Activated effector memory CD4-positive, alpha-beta T cell treated with anti-CD3 and anti-CD28 coated beads, Interleukin-2, amount 50 U/mL, for 16 hours (primary cell): ENCODE data around the gene CYP27A1.
"Not testable (repeated sequence)": the region's sequence is repeated elsewhere in the genome, so short reads cannot be mapped to it uniquely, and the experiment has no call there.

Source experiments
- DNase-seq: peaks from one replicate; pipeline ENCODE4 v3.0.0-alpha.2; 2020

The CYP27A1 gene

DNA sequence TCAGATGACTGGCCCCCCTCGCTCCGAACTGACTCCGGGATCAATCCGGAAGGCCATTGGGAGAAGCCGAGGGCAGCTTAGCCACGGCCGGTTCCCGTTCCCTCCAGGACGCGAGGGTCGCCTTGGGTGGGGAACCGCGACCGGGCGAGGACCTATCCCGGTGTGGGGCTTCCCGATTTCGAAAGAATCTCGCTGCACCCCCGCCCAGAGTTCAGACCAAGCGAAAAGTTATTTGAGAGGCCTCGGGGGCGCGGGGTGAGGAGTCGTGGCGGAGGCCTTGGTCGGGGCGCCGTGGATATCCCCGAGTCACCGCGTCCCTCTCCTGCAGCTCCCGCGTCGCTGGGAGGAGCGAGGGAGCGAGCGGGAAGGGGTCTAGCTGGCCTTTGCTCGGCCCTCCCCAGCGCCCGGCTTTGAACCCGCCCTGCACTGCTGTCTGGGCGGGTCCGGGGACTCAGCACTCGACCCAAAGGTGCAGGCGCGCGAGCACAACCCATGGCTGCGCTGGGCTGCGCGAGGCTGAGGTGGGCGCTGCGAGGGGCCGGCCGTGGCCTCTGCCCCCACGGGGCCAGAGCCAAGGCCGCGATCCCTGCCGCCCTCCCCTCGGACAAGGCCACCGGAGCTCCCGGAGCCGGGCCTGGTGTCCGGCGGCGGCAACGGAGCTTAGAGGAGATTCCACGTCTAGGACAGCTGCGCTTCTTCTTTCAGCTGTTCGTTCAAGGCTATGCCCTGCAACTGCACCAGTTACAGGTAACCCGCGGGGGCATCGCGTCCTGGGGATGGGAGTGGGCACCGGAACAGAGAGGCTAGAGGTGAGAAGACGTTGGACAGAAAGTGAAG lies at the start of gene CYP27A1:
Gene CYP27A1, plus strand, starts transcription at position 457 of the 837 bp plus-strand sequence. Its CDS starts 36 bp downstream, at position 493.
- no peak for DNase-seq

- no peak for DNase-seq
These were observed 49.2 kb upstream of the CYP27A1 start for GRCh38 chr2:218732761-218733158.

- no peak for DNase-seq
These were observed 48.6 kb upstream of the CYP27A1 start for GRCh38 chr2:218733171-218734021.

DNA sequence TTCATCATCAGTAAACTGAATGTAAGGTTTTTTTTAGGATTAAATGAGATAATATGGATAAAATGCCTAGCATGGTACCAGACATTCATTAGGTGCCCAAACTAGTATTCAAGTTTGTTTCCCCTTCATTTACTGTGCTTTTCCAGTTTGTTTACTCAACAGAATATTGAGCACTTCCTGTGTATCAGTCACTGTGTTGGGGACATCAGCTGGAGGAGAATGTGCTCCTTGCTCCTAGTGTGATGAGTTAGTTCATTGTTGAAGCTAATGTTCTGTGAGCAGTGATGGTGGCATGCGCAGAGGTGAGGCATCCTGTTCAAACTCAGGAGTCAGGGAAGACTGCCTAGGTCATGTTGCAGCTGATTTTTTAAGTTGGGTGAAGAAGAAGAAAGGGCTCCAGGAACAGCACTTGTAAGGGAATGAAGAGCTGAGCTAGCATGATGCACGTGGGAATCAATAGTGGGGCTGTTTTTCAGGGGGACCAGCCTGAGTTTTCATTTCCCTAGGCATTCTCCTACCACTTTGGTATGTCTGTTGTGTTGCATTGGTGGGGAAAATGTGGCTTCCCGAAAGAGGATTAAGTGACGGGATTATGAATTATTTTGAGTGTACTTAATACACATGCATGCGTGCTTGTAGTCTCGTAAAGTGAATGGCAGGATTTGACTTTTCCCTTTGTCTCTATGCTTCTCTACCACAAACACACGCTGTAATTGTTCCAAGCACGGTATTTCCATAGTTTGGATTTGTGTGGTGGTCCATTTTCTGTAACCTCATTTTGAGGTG lies 47.6 kb upstream of the CYP27A1 start:
- DNase-seq: no peak

DNA sequence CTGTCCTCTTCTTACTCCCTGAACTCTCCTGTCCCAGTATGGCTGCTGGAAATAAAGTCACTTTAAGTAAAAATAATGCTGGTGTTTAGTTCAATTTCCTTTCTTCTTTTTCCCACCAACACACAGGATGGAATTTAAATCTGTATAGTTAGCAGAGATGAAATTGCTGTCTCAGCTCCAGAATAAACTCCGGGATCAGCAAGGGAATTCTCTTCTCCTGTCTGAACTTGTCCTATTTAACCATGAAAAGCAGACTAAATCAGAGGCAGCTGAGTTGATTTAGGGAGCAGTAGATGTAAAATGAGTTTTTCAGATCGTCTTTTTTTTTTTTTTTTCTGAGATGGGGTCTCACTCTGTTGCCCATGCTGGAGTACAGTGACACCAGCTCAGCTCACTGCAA lies 45.4 kb upstream of the CYP27A1 start:
- DNase-seq: no peak

- DNase-seq: no peak
These were observed 38.9 kb upstream of the CYP27A1 start for GRCh38 chr2:218743068-218743467.

DNA sequence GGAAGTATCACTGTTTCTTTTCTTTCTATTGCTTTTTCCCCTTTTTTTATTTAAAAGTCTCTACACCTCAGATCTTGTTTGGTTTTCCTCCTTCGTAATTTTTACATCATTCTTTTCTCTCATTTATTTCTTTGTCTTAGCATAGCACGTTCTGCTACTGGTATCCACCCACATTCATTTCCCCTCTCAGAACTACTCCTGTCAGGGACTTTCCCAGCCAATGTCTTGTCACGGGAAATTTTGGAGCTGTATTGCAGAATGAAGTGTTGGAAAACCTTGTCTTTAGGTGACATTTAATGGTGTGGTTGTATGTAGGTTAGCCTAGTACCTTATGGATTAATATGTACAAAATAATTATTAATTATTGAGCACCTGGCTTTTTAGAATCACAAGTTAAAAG lies 37.3 kb upstream of the CYP27A1 start:
- DNase-seq: no peak

- no peak for DNase-seq
These were observed 36.8 kb upstream of the CYP27A1 start for GRCh38 chr2:218745160-218745558.

DNA sequence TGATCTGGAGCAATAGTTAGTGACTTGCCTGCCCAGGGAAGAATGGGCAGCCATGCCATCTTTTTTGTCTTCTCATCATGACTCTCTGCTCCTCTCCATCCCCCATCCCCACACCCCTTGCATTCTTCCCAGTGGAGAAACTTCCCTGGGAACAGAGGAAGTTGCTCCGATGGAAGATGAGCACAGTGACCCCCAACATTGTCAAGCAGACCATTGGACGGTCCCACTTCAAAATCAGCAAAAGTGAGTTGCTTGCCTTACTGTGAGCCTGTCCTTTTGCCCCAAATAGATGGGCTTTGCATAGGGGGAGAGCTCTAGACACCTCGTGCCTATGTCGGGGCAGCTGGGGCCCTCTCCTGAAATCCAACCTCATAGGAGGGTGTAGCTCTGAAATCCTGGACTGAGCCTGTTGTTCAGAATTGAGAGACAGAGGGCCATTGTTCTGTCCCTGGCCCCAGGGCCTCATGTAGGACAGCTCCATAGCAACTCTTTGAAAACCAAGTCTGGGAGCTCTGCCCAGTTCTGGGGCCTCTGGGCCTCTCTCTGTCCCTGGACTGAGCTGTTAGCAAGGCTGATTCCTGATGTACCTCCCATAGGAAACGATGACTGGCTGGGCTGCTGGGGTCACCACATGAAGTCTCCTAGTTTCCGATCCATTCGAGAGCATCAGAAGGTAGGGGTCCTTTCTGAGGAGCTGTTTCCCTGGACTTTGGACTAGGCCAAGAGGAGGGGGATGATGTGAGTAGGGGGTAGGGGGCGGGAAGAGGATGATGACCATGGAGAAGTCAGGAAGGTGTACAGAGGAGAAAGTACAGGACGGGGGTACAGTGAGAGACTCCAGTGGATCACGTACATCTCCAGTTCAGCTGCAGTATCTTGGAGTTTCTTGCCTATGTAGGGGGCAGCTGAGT lies 36.1 kb upstream of the CYP27A1 start:
- no peak for DNase-seq

- DNase-seq: no peak
These were observed 35.5 kb upstream of the CYP27A1 start for GRCh38 chr2:218746470-218746795.

- DNase-seq: no peak
These were observed 35.0 kb upstream of the CYP27A1 start for GRCh38 chr2:218746960-218747359.

- no peak for DNase-seq
These were observed 33.1 kb upstream of the CYP27A1 start for GRCh38 chr2:218748741-218749441.

DNA sequence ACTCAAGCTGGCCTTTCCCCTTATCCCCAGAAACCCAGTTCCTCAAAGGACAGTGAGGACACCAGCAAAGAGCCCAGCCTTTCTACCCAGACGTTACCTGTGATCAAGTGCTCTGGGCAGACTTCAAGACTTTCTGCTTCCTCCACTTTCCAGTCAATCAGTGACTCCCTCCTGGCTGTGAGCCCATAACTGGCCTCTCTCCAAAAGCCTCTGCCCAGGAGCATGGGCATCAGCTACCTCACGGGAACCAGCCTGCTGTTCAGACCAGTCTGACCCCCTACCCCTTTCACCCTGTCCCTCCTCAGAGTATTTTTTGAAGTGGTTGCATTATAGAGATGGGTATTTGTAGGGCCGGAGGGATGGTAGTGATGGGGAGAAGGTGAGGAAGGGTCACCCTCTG lies 27.7 kb upstream of the CYP27A1 start:
- DNase-seq: no peak

DNA sequence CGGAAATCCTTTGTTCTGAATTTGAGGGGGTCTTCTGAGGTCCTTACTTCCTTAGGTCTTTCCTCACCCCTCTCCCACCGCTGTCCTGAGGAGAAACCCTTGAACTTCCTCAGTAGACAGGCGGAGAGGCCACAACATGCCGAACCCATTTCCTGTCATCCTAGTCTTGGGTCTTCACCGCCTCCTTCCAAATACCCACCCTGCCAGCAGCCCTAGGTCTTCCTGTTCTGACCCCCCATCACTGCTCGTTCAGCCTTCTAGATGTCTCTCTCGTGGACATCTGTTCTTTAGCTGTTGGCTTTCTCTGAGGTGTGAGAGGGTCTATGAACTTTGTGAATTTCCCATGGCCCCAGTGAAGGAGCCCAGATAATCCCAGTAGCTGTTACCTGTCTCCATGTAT lies 27.2 kb upstream of the CYP27A1 start:
- DNase-seq: no peak

GRCh38 chr2:218755198-218755566 lies 26.8 kb upstream of the CYP27A1 start:
- DNase-seq: no peak

GRCh38 chr2:218755567-218756404 lies 26.2 kb upstream of the CYP27A1 start:
- DNase-seq: no peak

GRCh38 chr2:218756599-218757377 lies 25.2 kb upstream of the CYP27A1 start:
- no peak for DNase-seq

DNA sequence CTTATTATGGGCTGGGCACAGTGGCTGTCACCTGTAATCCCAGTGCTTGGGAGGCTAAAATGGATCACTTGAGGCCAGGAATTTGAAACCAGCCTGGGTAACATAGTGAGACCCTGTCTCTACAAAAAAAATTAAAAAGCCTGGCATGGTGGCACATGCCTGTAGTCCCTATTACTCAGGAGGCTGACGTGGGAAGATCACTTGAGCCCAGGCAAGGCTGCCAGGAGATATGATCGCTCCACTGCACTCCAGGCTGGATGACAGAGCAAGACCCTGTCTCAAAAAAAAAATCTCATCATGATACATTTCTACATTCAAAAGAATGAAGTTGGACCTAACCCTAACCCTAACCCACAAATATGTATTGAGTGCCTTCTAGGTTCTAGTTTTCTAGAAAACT lies 20.2 kb upstream of the CYP27A1 start:
- DNase-seq: no peak

GRCh38 chr2:218772759-218773158 lies 9.2 kb upstream of the CYP27A1 start:
- not testable (repeated sequence) for DNase-seq

DNA sequence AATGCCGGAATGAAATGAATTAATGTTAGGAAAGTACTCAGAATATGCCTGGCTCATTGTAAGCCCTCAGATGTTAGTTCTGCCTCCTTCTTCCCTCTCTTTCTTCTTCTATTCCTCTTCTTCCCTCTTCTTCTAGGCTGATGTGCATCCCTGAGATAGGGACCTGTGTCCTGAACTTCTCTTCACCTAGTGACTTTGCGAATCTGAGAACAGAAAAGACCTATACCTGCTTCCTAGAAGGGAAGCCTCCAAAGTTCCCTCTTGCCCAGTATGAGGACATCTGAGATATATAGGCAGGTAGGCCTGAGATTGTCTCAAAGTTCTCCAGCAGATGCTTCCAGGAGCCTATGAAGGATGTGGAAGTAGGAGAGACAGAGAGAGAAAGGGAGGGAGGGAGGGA lies 8.1 kb upstream of the CYP27A1 start:
- DNase-seq: no peak
